Measurements from ENCODE around the gene EPHA2.

DNA sequence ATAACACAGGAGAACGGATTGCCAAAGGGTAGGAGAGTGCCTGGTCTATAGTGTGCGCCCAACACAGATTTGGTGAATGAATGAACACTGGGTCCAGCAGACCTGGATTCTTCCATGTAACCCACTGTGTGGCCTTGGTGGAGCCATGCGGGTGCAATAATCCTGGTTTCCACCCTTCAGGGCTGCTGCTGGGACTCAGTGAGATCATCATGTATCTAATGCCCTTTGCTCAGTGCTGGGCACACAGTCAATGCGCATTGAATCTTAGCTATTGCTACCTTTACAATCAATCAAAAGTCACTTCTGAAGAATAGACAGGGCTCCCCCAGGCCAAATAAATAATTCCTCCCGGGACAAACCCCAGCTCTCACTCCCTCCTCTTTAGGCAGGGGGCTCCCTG, 5.8 kb upstream of the EPHA2 start:
- TF ChIP-seq, protein P1, sequence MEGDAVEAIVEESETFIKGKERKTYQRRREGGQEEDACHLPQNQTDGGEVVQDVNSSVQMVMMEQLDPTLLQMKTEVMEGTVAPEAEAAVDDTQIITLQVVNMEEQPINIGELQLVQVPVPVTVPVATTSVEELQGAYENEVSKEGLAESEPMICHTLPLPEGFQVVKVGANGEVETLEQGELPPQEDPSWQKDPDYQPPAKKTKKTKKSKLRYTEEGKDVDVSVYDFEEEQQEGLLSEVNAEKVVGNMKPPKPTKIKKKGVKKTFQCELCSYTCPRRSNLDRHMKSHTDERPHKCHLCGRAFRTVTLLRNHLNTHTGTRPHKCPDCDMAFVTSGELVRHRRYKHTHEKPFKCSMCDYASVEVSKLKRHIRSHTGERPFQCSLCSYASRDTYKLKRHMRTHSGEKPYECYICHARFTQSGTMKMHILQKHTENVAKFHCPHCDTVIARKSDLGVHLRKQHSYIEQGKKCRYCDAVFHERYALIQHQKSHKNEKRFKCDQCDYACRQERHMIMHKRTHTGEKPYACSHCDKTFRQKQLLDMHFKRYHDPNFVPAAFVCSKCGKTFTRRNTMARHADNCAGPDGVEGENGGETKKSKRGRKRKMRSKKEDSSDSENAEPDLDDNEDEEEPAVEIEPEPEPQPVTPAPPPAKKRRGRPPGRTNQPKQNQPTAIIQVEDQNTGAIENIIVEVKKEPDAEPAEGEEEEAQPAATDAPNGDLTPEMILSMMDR (IDR thresholded peaks at IDR 0.05), result no peak
- TF ChIP-seq, protein P2, sequence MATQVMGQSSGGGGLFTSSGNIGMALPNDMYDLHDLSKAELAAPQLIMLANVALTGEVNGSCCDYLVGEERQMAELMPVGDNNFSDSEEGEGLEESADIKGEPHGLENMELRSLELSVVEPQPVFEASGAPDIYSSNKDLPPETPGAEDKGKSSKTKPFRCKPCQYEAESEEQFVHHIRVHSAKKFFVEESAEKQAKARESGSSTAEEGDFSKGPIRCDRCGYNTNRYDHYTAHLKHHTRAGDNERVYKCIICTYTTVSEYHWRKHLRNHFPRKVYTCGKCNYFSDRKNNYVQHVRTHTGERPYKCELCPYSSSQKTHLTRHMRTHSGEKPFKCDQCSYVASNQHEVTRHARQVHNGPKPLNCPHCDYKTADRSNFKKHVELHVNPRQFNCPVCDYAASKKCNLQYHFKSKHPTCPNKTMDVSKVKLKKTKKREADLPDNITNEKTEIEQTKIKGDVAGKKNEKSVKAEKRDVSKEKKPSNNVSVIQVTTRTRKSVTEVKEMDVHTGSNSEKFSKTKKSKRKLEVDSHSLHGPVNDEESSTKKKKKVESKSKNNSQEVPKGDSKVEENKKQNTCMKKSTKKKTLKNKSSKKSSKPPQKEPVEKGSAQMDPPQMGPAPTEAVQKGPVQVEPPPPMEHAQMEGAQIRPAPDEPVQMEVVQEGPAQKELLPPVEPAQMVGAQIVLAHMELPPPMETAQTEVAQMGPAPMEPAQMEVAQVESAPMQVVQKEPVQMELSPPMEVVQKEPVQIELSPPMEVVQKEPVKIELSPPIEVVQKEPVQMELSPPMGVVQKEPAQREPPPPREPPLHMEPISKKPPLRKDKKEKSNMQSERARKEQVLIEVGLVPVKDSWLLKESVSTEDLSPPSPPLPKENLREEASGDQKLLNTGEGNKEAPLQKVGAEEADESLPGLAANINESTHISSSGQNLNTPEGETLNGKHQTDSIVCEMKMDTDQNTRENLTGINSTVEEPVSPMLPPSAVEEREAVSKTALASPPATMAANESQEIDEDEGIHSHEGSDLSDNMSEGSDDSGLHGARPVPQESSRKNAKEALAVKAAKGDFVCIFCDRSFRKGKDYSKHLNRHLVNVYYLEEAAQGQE (IDR thresholded peaks at IDR 0.05; ENCODE audit: insufficient read depth in 1 of 2, low read depth in 2 of 2, low read length in 1 of 2), result no peak
- TF ChIP-seq POLR2AphosphoS5 (IDR thresholded peaks at IDR 0.05; ENCODE audit: low read depth, low read length) (no peak), SIN3A (IDR thresholded peaks at IDR 0.05; ENCODE audit: borderline replicate concordance, insufficient read depth, low read depth, low read length) (no peak)
